ENCODE data around the gene PRMT7. TPM values are rescaled to one million over a fixed set of nuclear protein-coding genes. Genes with fewer than 3 reads are reported as not detected.

Gene PRMT7
- total RNA-seq, 1 donor from 2014 or later, result 36.7 TPM

DNA sequence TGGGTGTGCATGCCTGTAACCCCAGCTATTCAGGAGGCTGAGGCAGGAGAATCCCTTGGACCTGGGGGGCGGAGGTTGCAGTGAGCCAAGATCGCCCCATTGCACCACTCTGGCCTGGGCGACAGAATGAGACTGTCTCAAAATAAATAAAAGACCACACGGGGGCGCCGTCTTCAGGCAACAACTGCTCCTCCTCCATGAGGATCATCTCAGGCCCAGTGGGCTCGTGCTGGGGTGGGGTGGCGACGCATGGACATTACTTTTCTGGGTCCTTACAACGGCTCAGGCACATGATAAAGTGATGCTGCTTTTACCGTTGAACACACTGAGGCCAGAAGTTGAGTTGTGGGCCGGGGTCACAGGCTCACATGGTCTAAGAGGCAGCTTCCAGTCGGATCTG lies 56.2 kb downstream of the PRMT7 start:
- no peaks in the 10 kb centered on the region for H3K79me2 ChIP-seq (ENCODE audit: insufficient read depth, low read length)
- no peak overlapping the region for H3K4me2 ChIP-seq (ENCODE audit: low read length)
- TF ChIP-seq, protein P1, sequence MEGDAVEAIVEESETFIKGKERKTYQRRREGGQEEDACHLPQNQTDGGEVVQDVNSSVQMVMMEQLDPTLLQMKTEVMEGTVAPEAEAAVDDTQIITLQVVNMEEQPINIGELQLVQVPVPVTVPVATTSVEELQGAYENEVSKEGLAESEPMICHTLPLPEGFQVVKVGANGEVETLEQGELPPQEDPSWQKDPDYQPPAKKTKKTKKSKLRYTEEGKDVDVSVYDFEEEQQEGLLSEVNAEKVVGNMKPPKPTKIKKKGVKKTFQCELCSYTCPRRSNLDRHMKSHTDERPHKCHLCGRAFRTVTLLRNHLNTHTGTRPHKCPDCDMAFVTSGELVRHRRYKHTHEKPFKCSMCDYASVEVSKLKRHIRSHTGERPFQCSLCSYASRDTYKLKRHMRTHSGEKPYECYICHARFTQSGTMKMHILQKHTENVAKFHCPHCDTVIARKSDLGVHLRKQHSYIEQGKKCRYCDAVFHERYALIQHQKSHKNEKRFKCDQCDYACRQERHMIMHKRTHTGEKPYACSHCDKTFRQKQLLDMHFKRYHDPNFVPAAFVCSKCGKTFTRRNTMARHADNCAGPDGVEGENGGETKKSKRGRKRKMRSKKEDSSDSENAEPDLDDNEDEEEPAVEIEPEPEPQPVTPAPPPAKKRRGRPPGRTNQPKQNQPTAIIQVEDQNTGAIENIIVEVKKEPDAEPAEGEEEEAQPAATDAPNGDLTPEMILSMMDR (IDR thresholded peaks at IDR 0.05; ENCODE audit: insufficient read depth, low read depth, low read length), result peak; percentile 13
- no peak for TF ChIP-seq EZH2 (IDR thresholded peaks at IDR 0.05; ENCODE audit: insufficient read depth, low read length)
- Mint-ChIP-seq H3K27ac (ENCODE audit: unreplicated experiment) (no peak overlapping the region), H3K36me3 (ENCODE audit: low read depth, unreplicated experiment) (no peaks in the 10 kb centered on the region), H3K27me3 (ENCODE audit: low read depth, unreplicated experiment) (peaks cover 22% of the 10 kb centered on the region), H3K4me1 (ENCODE audit: low read depth, unreplicated experiment) (peaks cover 5% of the 10 kb centered on the region), H3K9me3 (ENCODE audit: unreplicated experiment) (no peaks in the 10 kb centered on the region), H3K4me3 (ENCODE audit: unreplicated experiment) (no peak overlapping the region)
- H3K27ac ChIP-seq (ENCODE audit: low read depth, low read length), result no peak overlapping the region
- DNase-seq (ENCODE audit: low read depth) (no peak), FAIRE-seq (no peak)
- H3K27me3 ChIP-seq (ENCODE audit: insufficient read depth, low read length), result no peaks in the 10 kb centered on the region
- no peaks in the 10 kb centered on the region for H3K9me3 ChIP-seq (ENCODE audit: insufficient read depth, low read depth, low read length)
- no peak overlapping the region for H2AFZ ChIP-seq (ENCODE audit: low read depth, low read length)
- no peaks in the 10 kb centered on the region for H4K20me1 ChIP-seq (ENCODE audit: insufficient read depth, low read length)
- no peak overlapping the region for H3K4me3 ChIP-seq (ENCODE audit: insufficient read depth, low read depth, low read length)
- no peak overlapping the region for H3K9ac ChIP-seq (ENCODE audit: low read length)
- no peaks in the 10 kb centered on the region for H3K36me3 ChIP-seq (ENCODE audit: insufficient read depth, low read length)
- no peaks in the 10 kb centered on the region for H3K4me1 ChIP-seq (ENCODE audit: insufficient read depth, low read length)

- H3K4me3 ChIP-seq (ENCODE audit: insufficient read depth, low read depth, low read length), result no peak overlapping the region
- no peak overlapping the region for H3K4me2 ChIP-seq (ENCODE audit: low read length)
- no peak for TF ChIP-seq EZH2 (IDR thresholded peaks at IDR 0.05; ENCODE audit: insufficient read depth, low read length)
- TF ChIP-seq, protein P1 (IDR thresholded peaks at IDR 0.05; ENCODE audit: insufficient read depth, low read depth, low read length), result no peak
- no peaks in the 10 kb centered on the region for H4K20me1 ChIP-seq (ENCODE audit: insufficient read depth, low read length)
- no peak overlapping the region for H2AFZ ChIP-seq (ENCODE audit: low read depth, low read length)
- Mint-ChIP-seq H3K4me1 (ENCODE audit: low read depth, unreplicated experiment) (peaks cover 5% of the 10 kb centered on the region), H3K9me3 (ENCODE audit: unreplicated experiment) (no peaks in the 10 kb centered on the region), H3K27ac (ENCODE audit: unreplicated experiment) (no peak overlapping the region), H3K36me3 (ENCODE audit: low read depth, unreplicated experiment) (no peaks in the 10 kb centered on the region), H3K27me3 (ENCODE audit: low read depth, unreplicated experiment) (peaks cover 23% of the 10 kb centered on the region), H3K4me3 (ENCODE audit: unreplicated experiment) (no peak overlapping the region)
- H3K27me3 ChIP-seq (ENCODE audit: insufficient read depth, low read length), result no peaks in the 10 kb centered on the region
- no peak overlapping the region for H3K27ac ChIP-seq (ENCODE audit: low read depth, low read length)
- H3K4me1 ChIP-seq (ENCODE audit: insufficient read depth, low read length), result no peaks in the 10 kb centered on the region
- no peak for FAIRE-seq
- H3K36me3 ChIP-seq (ENCODE audit: insufficient read depth, low read length), result no peaks in the 10 kb centered on the region
- H3K9ac ChIP-seq (ENCODE audit: low read length), result no peak overlapping the region
- H3K9me3 ChIP-seq (ENCODE audit: insufficient read depth, low read depth, low read length), result no peaks in the 10 kb centered on the region
- no peak for DNase-seq (ENCODE audit: low read depth)
- H3K79me2 ChIP-seq (ENCODE audit: insufficient read depth, low read length), result no peaks in the 10 kb centered on the region
These were observed 56.6 kb downstream of the PRMT7 start for GRCh38 chr16:68367440-68367839.

- H3K27ac Mint-ChIP-seq (ENCODE audit: unreplicated experiment), result no peak overlapping the region
- H3K79me2 ChIP-seq (ENCODE audit: insufficient read depth, low read length), result no peaks in the 10 kb centered on the region
- H3K4me1 ChIP-seq (ENCODE audit: insufficient read depth, low read length), result no peaks in the 10 kb centered on the region
- no peaks in the 10 kb centered on the region for H3K36me3 Mint-ChIP-seq (ENCODE audit: low read depth, unreplicated experiment)
- no peaks in the 10 kb centered on the region for H3K36me3 ChIP-seq (ENCODE audit: insufficient read depth, low read length)
- H3K9ac ChIP-seq (ENCODE audit: low read length), result no peak overlapping the region
- H4K20me1 ChIP-seq (ENCODE audit: insufficient read depth, low read length), result no peaks in the 10 kb centered on the region
- H3K4me1 Mint-ChIP-seq (ENCODE audit: low read depth, unreplicated experiment), result peaks cover 5% of the 10 kb centered on the region
- TF ChIP-seq, protein P1 (IDR thresholded peaks at IDR 0.05; ENCODE audit: insufficient read depth, low read depth, low read length), result no peak
- no peak for TF ChIP-seq EZH2 (IDR thresholded peaks at IDR 0.05; ENCODE audit: insufficient read depth, low read length)
- no peaks in the 10 kb centered on the region for H3K9me3 ChIP-seq (ENCODE audit: insufficient read depth, low read depth, low read length)
- DNase-seq (ENCODE audit: low read depth) (no peak), FAIRE-seq (no peak)
- H2AFZ ChIP-seq (ENCODE audit: low read depth, low read length), result no peak overlapping the region
- no peaks in the 10 kb centered on the region for H3K27me3 ChIP-seq (ENCODE audit: insufficient read depth, low read length)
- peaks cover 28% of the 10 kb centered on the region for H3K27me3 Mint-ChIP-seq (ENCODE audit: low read depth, unreplicated experiment)
- no peak overlapping the region for H3K27ac ChIP-seq (ENCODE audit: low read depth, low read length)
- no peak overlapping the region for H3K4me3 ChIP-seq (ENCODE audit: insufficient read depth, low read depth, low read length)
- H3K9me3 Mint-ChIP-seq (ENCODE audit: unreplicated experiment), result no peaks in the 10 kb centered on the region
- H3K4me2 ChIP-seq (ENCODE audit: low read length), result no peak overlapping the region
- H3K4me3 Mint-ChIP-seq (ENCODE audit: unreplicated experiment), result no peak overlapping the region
These were observed 57.1 kb downstream of the PRMT7 start for GRCh38 chr16:68367891-68368290.

Data from astrocyte (in vitro differentiated cells and primary cell).